Epidermal melanocyte (primary cell): ENCODE results near the gene CABLES1.
"Not testable (repeated sequence)": the region's sequence is repeated elsewhere in the genome, so short reads cannot be mapped to it uniquely, and the experiment has no call there.

Experiments used
- DNase-seq: peaks from one replicate; pipeline ENCODE4 v3.0.0; 2011; ENCODE audit warnings: low spot score; ENCODE audit not compliant: insufficient read length

The CABLES1 gene, protein sequence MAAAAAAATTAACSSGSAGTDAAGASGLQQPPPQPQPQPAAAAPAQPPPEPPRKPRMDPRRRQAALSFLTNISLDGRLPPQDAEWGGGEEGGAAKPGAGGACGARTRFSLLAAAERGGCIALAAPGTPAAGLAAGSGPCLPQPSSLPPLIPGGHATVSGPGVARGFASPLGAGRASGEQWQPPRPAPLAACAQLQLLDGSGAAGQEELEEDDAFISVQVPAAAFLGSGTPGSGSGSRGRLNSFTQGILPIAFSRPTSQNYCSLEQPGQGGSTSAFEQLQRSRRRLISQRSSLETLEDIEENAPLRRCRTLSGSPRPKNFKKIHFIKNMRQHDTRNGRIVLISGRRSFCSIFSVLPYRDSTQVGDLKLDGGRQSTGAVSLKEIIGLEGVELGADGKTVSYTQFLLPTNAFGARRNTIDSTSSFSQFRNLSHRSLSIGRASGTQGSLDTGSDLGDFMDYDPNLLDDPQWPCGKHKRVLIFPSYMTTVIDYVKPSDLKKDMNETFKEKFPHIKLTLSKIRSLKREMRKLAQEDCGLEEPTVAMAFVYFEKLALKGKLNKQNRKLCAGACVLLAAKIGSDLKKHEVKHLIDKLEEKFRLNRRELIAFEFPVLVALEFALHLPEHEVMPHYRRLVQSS

DNA sequence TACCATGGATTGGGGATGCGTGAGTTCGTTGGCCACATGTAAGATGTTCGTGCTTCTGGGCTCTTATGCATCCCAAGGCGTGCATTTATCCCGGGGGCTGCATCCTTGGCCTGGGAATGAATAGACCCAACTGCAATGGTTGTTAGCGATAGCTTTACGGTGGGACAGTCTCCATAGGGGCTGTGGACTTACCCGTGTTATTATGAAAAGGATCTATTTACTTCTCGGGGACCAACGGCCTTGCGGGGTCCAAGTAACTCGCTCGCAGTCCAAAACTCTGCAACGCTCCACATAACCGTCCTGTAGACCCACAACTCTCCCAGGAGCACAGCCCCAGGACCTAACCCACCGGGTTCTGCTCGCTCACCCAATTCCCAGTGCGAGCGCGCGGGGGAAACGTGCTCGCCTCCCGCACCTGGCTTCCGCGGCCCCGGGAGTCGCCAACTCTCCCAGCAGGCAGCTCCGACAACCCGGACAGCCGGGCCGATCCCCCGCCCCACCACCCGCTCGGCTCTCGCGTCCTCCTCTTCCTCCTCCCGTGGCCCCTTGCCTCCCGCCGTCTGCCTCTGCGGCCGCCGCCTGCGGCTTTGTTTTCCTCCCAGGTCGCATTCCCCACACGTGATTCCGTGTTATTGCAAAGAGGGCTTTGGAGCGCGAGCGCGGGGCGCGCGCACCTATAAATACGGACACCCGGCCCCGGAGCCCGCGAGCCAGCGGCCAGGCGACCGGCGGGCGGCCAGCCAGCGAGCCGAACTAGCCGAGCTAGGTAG, at the start of gene CABLES1:
Gene CABLES1, plus strand, starts transcription at position 706 of the 770 bp plus-strand sequence. CDS start 278 bp downstream, outside the sequence.
- DNase-seq, result peak; percentile 71

DNA sequence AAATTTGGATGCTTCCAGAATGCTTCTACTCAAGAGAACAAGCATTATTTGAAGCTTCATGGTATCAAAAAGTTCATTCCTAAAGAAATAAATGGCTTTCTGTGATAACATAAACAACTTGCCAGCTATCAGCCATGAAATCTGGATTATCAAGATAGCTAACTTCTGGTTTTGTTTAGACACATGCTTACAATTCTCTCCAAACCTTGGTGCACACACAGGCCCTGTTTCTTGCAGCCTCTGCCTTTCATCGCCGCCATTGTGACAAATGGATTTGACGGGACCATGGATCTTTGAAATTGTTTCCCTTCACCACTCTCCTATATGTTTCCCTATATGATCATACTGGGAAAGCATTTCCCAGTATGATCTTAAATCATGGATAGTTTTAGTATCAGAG, 47.9 kb upstream of the CABLES1 start:
- no peak for DNase-seq

DNA sequence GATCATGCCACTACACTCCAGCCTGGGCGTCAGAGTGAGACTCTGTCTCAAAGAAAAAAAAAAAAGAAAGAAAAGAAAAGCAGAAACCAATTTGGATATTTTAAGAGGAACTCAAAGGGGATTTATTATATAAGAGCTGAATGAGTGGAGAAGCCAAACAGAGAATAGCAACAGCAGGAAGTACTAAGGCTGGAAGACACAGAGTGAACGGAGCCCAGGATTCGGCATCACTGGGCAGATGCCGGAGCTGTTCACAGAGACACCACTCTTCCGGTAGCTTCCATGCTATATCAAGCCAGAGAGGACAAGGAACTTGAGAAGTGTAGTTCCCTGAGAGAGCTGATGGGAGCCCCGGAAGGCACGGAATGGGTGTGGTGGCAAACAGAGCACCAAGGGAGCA, 47.0 kb upstream of the CABLES1 start:
- DNase-seq, result no peak

DNA sequence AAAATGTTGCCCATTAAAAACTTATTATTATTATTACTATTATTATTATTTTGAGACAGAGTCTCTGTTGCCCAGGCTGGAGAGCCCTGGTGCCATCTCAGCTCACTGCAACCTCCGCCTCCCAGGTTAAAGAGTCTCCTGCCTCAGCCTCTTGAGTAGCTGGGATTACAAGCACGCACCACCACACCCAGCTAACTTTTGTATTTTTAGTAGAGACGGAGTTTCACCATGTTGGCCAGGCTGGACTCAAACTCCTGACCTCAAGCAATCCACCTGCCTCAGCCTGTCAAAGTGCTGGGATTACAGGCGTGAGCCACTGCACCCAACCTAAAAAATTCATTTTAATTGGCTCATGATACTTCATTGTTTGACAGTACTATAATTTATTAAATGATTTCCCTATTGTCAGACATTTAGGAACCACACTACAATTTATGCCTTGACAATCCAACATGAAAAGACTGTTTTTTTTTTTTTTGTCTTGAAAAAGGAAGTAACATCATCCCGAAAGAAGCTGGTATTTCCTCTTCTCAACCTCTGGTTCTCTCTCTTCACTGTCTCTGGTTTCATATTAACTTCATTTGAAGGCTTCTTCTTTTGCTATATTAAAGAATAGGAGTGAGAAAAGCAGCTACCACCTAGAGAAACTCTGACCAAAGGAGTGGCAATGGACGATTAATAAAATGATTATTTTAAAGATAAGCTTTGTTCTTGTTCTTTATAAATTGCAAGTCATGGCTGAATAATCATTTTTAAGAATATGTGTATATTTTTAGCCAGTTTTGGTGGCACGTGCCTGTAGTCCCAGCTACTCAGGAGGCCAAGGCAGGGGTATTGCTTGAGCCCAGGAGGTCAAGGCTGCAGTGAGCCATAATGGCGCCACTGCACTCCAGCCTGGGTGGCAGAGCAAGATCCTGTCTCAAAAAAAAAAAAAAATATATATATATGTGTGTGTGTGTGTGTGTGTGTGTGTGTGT, 44.0 kb upstream of the CABLES1 start:
- not testable (repeated sequence) for DNase-seq

DNA sequence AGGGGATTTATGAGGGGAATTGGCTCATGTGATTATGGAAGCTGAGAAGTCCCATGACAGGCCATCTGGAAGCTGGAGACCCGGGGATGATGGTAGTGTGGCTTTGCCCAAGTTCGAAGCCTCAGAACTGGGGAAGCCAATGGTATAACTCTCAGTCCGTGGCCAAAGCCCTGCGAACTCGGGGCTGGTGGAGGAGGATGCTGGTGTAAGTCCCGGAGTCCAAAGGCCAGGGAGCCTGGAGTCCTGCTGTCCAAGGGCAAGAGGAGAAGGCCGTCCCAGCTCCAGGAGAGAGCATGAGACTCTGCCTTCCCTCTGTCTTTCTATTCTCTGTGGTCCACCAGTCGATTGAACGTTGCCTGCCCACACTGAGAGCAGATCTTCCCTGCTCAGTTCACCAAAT, 43.2 kb upstream of the CABLES1 start:
- DNase-seq, result no peak

DNA sequence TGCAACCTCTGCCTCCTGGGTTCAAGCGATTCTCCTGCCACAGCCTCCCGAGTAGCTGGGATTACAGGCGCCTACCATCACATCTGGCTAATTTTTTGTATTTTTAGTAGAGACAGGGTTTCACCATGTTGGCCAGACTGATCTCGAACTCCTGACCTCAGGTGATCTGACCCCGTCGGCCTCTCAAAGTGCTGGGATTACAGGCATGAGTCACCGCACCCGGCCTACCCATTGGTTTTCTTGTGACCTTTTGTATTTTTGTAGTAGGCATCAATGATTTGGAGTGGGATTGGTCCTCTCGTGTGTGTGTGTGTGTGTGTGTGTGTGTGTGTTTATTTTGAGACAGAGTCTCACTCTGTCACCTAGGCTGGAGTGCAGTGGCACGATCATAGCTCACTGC, 42.2 kb upstream of the CABLES1 start:
- DNase-seq, result not testable (repeated sequence)

DNA sequence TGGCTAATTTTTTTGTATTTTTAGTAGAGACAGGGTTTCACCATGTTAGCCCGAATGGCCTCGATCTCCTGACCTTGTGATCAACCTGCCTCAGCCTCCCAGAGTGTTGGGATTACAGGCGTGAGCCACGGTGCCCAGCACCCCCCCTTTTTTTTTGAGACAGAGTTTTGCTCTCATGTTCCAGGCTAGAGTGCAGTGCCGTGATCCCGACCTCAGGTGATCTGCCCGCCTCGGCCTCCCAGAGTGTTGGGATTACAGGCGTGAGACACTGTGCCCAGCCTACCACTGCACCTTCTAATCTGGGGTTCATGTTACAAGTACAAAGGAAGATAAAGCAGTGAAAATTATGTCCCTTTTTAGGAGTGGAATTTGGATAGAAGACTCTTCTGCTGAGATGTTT, 41.5 kb upstream of the CABLES1 start:
- no peak for DNase-seq

DNA sequence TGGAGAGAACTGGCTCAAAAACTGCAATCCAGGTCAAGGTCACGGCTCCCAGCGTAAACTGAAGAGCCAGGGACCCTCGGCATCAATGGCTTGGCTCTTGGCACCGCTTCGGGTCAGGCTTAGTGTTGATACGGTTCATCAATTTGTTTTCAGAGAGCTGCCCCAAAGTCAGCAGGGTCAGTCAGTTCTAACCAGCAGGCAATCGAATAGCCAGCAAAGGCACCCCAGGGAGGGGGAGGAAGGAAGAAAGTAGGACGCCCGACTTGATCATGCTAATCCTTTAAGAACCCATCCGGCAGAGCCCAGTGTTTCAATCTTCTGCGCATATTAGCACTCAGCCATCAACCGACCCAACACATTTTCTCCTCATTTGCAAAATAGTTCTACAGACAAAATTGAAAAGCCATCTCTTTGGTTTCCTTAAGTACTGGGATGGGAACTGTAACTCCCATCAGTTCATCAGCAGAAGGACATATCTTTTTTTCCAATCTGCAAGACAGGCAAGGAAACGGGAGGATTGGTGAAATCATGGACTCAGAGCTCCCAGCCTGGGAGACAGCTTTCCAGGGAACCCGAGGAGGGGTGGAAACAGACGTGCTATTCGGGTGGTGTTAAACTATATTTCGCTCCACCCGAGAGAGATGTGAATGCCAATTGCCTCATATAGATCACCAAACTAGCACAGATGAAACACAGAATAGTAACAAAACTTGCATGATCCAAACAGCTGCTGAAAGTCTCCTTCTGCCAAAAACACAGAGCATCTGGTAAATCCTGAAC, 40.7 kb upstream of the CABLES1 start:
- DNase-seq, result no peak

DNA sequence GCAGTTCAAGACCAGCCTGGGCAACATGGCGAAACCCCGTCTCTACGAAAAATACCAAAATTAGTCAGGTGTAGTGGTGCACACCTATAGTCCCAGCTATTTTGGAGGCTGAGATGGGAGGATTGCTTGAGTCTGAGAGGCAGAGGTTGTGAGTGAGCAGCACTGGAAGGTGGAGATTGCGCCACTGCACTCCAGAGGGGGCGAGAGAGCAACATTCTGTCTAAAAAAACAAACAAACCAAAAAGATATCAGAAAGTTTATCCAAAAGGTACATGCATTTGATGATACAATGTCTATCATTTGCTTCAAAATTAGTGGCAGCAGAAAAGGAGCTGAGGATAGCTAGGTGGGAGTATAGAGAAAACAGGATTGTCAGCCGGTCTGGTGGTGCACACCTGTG, 39.8 kb upstream of the CABLES1 start:
- DNase-seq, result no peak

DNA sequence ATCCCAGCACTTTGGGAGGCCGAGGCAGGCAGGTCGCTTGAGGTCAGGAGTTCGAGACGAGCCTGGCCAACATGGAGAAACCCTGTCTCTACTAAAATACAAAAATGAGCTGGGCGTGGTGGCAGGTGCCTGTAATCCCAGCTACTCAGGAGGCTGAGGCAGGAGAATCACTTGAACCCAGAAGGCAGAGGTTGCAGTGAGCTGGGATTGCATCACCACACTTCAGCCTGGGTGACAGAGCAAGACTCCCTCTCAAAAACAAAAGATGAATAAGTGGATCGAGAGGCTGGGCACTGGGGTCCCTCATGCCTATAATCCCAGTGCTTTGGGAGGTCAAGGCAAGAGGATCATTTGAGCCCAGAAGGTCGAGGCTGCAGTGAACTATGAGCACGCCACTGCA, 38.3 kb upstream of the CABLES1 start:
- DNase-seq, result not testable (repeated sequence)

DNA sequence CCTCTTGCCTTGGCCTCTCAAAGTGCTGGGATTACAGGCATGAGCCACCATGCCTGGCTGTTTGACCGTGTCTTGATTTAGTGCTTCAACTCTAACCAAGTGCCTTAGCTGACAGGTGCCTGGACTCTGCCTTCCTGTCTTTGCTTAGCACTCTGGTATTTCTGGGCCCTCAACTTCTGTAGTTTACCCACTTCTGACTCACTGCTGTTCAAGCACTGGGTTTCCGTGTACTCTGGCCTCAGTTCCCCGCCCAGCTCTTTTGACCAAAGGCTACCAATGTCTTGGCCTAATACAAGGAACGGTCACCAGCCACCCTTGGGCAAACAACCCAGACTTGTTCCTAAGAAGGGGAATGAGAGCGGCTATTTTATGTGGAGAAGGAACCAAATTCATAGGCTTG, 35.7 kb upstream of the CABLES1 start:
- no peak for DNase-seq

DNA sequence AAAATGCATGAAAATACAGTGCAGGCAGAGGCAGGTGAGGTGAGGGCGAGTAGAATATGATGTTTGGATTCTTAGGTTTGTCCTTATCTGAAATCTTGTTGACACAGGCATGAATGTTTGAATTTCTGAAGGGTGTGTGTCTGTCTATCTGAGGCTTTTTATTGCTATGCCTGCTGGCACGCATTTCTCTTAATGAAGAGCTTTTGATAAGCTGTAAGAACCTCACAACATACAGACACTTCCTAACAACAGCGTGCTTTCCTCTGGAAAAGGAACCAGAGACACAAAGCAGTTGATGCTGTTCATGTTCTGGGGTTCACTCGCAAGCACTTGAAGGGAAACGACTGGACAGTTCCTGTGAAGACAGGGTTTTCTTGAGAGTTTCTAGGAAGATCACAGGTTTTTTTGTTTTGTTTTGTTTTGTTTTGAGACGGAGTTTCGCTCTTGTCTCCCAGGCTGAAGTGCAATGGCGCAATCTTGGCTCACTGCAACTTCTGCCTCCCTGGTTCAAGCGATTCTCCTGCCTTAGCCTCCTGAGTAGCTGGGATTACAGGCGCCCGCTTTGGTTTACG, 33.3 kb upstream of the CABLES1 start:
- no peak for DNase-seq

DNA sequence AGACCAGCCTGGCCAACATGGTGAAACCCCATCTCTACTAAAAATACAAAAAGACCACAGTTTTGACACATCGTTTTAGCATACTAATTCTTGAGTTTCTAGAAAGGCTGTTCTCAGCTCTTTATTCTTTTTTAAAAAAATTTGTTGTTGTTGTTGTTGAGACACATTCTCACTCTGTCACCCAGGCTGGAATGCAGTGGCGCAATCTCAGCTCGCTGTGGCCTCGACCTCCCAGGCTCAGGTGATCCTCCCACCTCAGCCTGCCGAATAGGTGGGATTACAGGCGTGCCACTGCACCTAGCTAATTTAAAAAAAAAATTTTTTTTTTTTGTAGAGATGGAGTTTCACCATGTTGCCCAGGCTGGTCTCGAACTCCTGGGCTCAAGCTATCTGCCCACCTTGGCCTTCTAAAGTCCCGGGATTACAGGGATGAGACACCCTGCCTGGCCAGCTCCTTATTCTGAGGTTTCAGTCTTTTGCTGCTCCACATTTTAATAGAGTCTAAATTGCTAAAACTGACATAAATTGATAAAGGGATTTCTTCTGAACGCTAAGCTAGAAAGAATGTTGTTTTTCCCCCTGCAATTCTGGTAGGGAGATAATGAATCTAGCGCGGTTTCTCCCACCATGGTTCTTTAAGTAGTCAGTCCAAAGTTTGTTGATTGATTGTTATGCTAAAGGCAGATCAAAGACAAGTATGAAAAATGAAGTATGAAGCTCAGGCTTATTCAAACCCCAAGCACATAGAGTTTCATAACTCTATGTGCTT, 32.6 kb upstream of the CABLES1 start:
- no peak for DNase-seq

DNA sequence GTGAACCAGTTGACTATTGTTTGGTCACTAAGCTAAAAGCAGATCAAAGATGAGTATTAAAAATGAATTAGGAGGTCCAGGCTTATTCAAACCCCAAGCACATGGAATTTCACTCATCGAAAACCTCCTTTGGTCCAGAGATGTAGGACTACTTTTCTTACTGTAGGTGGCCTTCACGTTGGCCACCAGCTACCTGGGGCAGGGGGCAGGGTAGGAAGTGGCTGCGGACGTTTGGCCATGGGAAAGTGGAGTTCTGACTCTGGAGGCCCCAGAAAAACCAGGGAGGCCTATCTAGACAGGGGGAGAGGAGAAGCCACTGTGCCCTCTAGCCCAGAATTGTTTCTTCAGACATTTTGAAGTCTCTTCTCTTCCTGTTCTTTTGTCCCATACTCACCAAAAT, 31.8 kb upstream of the CABLES1 start:
- no peak for DNase-seq

DNA sequence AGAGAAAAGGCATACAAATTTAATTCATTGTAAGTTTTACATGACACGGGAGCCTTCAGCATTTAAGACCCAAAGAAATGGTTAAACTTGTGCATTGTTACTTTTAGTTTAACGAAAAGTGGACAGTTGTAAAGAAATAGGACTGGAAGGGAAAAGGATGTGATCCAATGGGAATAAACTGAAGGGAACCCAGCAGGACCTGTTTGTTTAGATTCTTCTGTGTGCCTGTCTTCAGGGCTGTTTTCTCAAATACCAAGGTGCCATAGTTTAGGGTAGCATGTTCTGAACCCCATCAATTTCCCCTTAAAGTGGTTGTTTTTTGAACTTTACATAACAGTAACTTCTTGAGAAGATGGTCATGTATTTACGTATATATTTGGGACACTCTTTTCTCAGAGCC, 30.3 kb upstream of the CABLES1 start:
- no peak for DNase-seq

DNA sequence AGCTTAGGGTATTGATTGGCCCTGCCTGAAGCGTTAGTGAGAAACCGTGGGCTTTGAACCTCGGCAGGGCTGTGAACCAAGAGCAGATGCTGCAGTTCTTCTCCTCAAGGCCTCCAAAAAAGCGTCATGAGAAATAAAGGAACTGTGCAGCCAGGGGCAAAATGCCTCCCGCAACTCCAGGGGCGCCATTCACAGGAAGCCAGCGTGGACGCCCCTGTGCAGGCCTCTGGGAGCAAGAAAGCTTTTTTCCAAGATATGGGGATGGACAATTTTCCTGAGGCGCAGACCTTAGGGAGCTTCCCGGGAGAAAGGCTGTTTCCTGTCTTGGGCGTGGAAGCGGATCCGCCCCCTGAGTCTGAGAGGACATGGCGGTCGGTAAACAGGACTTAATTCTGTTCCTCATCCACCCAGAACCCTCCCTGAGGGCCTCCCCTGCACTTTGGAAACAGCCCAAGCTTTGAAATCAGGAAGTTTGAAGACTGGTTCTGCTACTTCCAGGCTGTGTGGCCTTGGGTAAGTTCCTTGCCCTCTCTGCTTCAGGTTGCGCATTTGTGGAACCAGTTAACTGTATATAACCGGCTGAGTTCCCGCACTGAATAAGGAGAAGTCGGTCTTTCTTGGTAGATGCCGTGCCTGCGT, 29.6 kb upstream of the CABLES1 start:
- no peak for DNase-seq

DNA sequence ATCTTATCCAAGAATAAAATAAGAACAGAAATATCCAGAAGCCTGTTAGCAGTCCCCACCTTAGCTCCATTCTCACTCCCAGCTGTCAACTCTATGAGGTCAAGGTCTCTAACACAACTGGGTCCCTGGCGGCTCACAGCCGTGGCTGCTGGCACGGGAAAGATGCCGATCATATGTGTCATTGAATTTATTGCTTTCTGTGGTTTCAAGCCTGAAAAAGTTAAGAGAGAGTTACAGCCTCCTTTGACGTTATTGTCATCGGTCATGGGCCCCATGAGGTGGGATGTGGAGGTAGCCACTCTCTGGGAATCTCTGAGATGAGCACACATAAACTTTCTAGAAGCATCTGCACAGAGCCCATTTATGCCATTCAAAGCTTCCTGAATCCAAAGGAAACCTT, 28.7 kb upstream of the CABLES1 start:
- peak; percentile 28 for DNase-seq

DNA sequence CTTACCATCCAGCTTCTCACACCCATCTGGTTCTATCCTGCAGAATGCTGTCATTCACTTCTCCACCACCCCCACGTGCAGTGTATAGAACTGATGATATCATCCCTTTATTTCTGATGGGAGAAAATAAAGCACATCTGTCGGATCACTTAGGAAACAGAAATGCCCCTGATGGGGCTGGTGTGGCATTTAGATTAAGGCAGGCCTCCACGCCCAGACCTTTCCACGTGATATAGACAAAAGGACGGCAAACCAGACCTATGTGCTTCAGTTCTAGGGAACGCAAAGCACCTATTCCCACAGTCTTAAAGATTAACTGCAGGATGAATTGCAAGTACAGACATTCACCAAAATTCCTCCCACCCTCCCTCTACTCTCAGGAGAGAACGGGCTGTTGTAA, 27.6 kb upstream of the CABLES1 start:
- DNase-seq, result no peak

DNA sequence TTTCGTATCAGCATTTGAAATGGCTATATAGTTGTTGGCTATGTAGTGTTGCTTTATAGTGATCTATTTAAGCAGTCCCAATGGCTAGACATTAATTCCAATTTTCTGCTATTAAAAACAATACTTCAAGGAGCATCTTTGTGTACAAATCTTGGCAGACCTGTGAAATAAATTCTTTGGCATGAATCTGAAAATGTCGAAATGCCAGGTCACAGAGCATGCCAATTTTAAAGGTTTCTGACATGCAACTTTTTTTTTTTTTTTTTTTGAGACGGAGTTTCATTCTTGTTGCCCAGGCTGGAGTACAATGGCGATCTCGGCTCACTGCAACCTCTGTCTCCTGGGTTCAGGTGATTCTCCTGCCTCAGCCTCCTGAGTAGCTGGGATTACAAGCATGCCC, 26.8 kb upstream of the CABLES1 start:
- DNase-seq, result no peak
